HPDE6-E6E7 (cell line): ENCODE data around the gene CDH22.

Experiments used
- DNase-seq: peaks from one replicate; pipeline ENCODE4 v3.0.0; 2011; ENCODE audit warnings: missing footprints; ENCODE audit errors: extremely low spot score

CDH22 gene

GRCh38 chr20:46308258-46309157, at the start of gene CDH22:
Gene CDH22, minus strand, starts transcription at chr20:46308498. Its CDS starts 57,204 bp downstream, at chr20:46251294.
- peak; percentile 70 for DNase-seq

- DNase-seq: no peak
Observed at GRCh38 chr20:46357030-46357514, 48.8 kb upstream of the CDH22 start.

- no peak for DNase-seq
Observed at GRCh38 chr20:46356195-46357029, 48.1 kb upstream of the CDH22 start.

- DNase-seq: no peak
Observed at GRCh38 chr20:46355778-46356177, 47.5 kb upstream of the CDH22 start.

GRCh38 chr20:46354920-46355654, 46.8 kb upstream of the CDH22 start:
- no peak for DNase-seq

- DNase-seq: no peak
Observed at GRCh38 chr20:46354207-46354555, 45.9 kb upstream of the CDH22 start.

GRCh38 chr20:46353500-46354206, 45.4 kb upstream of the CDH22 start:
- DNase-seq: no peak

GRCh38 chr20:46352370-46352938, 44.2 kb upstream of the CDH22 start:
- DNase-seq: no peak

- no peak for DNase-seq
Observed at GRCh38 chr20:46351357-46352058, 43.2 kb upstream of the CDH22 start.

GRCh38 chr20:46350986-46351267, 42.6 kb upstream of the CDH22 start:
- no peak for DNase-seq

- DNase-seq: no peak
Observed at GRCh38 chr20:46350201-46350985, 42.1 kb upstream of the CDH22 start.

GRCh38 chr20:46349742-46350056, 41.4 kb upstream of the CDH22 start:
- no peak for DNase-seq

- DNase-seq: peak; percentile 69
Observed at GRCh38 chr20:46349035-46349741, 40.9 kb upstream of the CDH22 start.

- DNase-seq: no peak
Observed at GRCh38 chr20:46347841-46348803, 39.8 kb upstream of the CDH22 start.

- no peak for DNase-seq
Observed at GRCh38 chr20:46346770-46347169, 38.5 kb upstream of the CDH22 start.

- DNase-seq: no peak
Observed at GRCh38 chr20:46344488-46345162, 36.3 kb upstream of the CDH22 start.

GRCh38 chr20:46343975-46344357, 35.7 kb upstream of the CDH22 start:
- no peak for DNase-seq
